Transverse colon (tissue), 4 donors: ENCODE results near the gene PLA2G2C. TPM values are rescaled to one million over a fixed set of nuclear protein-coding genes. Genes with fewer than 3 reads are reported as not detected.
A peak's percentile ranks its signal among the peaks of the same experiment; 100 is the strongest.

Source experiments
- DNase-seq: peaks from one replicate; pipeline ENCODE4 v3.0.0-alpha.2; 2019
- H3K27ac ChIP-seq, 4 donors: fragments of 200-600 bp; sonication (generic); 2 replicates each; pipeline ENCODE4 v1.5.1; 2016 to 2018; ENCODE audit warnings: inconsistent platforms in 4 of 4
- H3K27me3 ChIP-seq: fragments of 200-600 bp; sonication (generic); 2 replicates; pipeline ENCODE4 v1.5.1; 2017; ENCODE audit warnings: inconsistent platforms
- H3K36me3 ChIP-seq, 4 donors: fragments of 200-600 bp; sonication (generic); 2 replicates each; pipeline ENCODE4 v1.5.1; 2017 to 2019; ENCODE audit warnings: inconsistent platforms in 4 of 4
- H3K4me1 ChIP-seq, 4 donors: fragments of 200-600 bp; sonication (generic); 2 replicates each; pipeline ENCODE4 v1.5.1; 2017 to 2020; ENCODE audit warnings: inconsistent platforms in 4 of 4
- H3K4me3 ChIP-seq, 4 donors: fragments of 200-600 bp; sonication (generic); 1 replicate in 1 of 4; 2 replicates in 3 of 4; pipeline versions ENCODE4 v1.5.1 to v1.6.1; 2017 to 2019; ENCODE audit warnings: inconsistent platforms in 4 of 4
- H3K9me3 ChIP-seq, 2 donors: fragments of 200-600 bp; sonication (generic); 2 replicates each; pipeline ENCODE4 v1.5.1; 2017 to 2019; ENCODE audit warnings: inconsistent platforms in 2 of 2
- EP300 ChIP-seq: sonication (generic); formaldehyde crosslinking; IDR thresholded peaks from one replicate; pipeline ENCODE4 v1.6.1; 2017; ENCODE audit warnings: antibody characterized with exemption, low read depth
- POLR2A ChIP-seq: fragments of 450-650 bp; IDR thresholded peaks from one replicate; pipeline ENCODE4 v1.6.1; 2016; ENCODE audit warnings: antibody characterized with exemption, mild to moderate bottlenecking, moderate library complexity
- POLR2AphosphoS5 ChIP-seq, 3 donors: sonication (generic); formaldehyde crosslinking; IDR thresholded peaks; one replicate each; pipeline ENCODE4 v1.6.1; 2016; ENCODE audit warnings: antibody characterized with exemption in 3 of 3
- WGBS, 2 donors: methylation state at CpG; one replicate each; pipeline ENCODE4 v1.1.5; 2018; ENCODE audit warnings: low coverage in 1 of 2; 5-methylcytosine and 5-hydroxymethylcytosine counted together
- in situ Hi-C, 4 donors: fragments of 200-750 bp; cut with MboI; loops; one replicate each; pipeline versions ENCODE4 v1.15.0 to v1.15.1; 2017; ENCODE audit warnings: low sequenced_read_pairs in 3 of 4, low pct_ligation_motif_present in 1 of 4, low pct_unique_long_range_greater_than_20kb in 1 of 4
- intact Hi-C: fragments of 100-400 bp; cut with DNase I; formaldehyde crosslinking; loops from one replicate; pipeline ENCODE4 v1.15.1; 2023; ENCODE audit warnings: low total_unique reads
- total RNA-seq, 4 donors: library from RNA; depleted of rRNA; stranded (reverse); fragments of >200 nt; gene quantifications; one replicate each; pipeline ENCODE4 v1.1.0, GENCODE V29; 2016
- TF ChIP-seq, protein P1 (sequence below), 5 experiments: fragments of 200-600 bp in 3 of 5; fragments of 450-650 bp in 2 of 5; sonication (generic) in 3 of 5; IDR thresholded peaks; 1 replicate in 2 of 5; 2 replicates in 3 of 5; pipeline ENCODE4 v1.5.1; 2016 to 2017; ENCODE audit warnings: antibody characterized with exemption in 5 of 5, inconsistent platforms in 3 of 5, mild to moderate bottlenecking in 2 of 5, moderate library complexity in 1 of 5

PLA2G2C gene
- total RNA-seq, 4 donors from 2014 or later = 0.14 to 4.1 (median 0.16) TPM; not detected in 1

DNA sequence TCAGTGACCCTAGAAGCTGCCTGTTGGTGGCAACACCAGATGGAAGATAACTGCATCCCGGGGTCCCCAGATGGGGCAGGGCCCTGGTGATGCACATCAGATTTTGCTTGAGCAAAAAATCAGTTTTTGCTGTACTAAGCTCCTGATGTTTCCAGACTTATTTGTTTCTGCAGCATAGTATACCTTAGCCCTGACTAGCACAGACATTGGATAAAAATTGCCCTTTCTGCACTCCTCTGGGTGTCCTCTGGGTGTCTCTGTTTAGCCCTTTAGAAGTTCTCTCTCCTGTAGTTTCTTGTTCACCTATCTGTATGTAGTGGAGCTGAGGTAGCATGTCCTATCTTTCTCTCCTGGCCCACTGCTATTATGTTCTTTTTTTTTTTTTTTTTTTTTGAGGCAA lies 30.3 kb upstream of the PLA2G2C start:
- no peak overlapping the region for H3K27ac ChIP-seq
- H3K9me3 ChIP-seq = no peaks in the 10 kb centered on the region
- no peak for TF ChIP-seq POLR2A
- TF ChIP-seq, protein P1, sequence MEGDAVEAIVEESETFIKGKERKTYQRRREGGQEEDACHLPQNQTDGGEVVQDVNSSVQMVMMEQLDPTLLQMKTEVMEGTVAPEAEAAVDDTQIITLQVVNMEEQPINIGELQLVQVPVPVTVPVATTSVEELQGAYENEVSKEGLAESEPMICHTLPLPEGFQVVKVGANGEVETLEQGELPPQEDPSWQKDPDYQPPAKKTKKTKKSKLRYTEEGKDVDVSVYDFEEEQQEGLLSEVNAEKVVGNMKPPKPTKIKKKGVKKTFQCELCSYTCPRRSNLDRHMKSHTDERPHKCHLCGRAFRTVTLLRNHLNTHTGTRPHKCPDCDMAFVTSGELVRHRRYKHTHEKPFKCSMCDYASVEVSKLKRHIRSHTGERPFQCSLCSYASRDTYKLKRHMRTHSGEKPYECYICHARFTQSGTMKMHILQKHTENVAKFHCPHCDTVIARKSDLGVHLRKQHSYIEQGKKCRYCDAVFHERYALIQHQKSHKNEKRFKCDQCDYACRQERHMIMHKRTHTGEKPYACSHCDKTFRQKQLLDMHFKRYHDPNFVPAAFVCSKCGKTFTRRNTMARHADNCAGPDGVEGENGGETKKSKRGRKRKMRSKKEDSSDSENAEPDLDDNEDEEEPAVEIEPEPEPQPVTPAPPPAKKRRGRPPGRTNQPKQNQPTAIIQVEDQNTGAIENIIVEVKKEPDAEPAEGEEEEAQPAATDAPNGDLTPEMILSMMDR (IDR thresholded peaks at IDR 0.05) = peak in 4 of 5 experiments; percentile 47 to 65 (median 56)
- 80 to 83% methylated on average over 1 of the region's 1 CpG for WGBS, 2 donors
- no peak overlapping the region for H3K4me3 ChIP-seq
- peaks cover 9 to 17% (median 13%) of the 10 kb centered on the region in 4 donors for H3K4me1 ChIP-seq
- peak; percentile 29 for DNase-seq
- in situ Hi-C loops = loop anchor here in 3 of 4 donors (5.0 to 10.0 kb wide), 2 partner anchors 141 to 278 kb away; no protein-coding TSS in a partner anchor
- no peaks in the 10 kb centered on the region for H3K36me3 ChIP-seq
- peaks cover 15% of the 10 kb centered on the region for H3K27me3 ChIP-seq
- intact Hi-C loops = no loop called here

- H3K27me3 ChIP-seq = peaks cover 15% of the 10 kb centered on the region
- 75 to 88% methylated on average over 5 to 6 of the region's 6 CpGs for WGBS, 2 donors
- H3K4me3 ChIP-seq = no peak overlapping the region
- in situ Hi-C loops = loop anchor here in 3 of 4 donors (5.0 to 10.0 kb wide), 2 partner anchors 142 to 279 kb away; no protein-coding TSS in a partner anchor
- H3K9me3 ChIP-seq = no peaks in the 10 kb centered on the region
- TF ChIP-seq EP300 (no peak), POLR2AphosphoS5 (IDR thresholded peaks at IDR 0.05) (no peak), POLR2A (no peak)
- TF ChIP-seq, protein P1 (IDR thresholded peaks at IDR 0.05) = no peak
- no peaks in the 10 kb centered on the region for H3K36me3 ChIP-seq
- H3K4me1 ChIP-seq = peaks cover 9 to 26% (median 20%) of the 10 kb centered on the region in 4 donors
- intact Hi-C loops = no loop called here
- H3K27ac ChIP-seq = no peak overlapping the region
- no peak for DNase-seq
Observed at GRCh38 chr1:20215716-20216115, 29.4 kb upstream of the PLA2G2C start.

GRCh38 chr1:20212685-20213331 lies 26.5 kb upstream of the PLA2G2C start:
- H3K27me3 ChIP-seq = peaks cover 11% of the 10 kb centered on the region
- intact Hi-C loops = loop anchor here (2.0 kb wide), 1 partner anchor 280 kb away; no protein-coding TSS in a partner anchor
- 0 to 4% methylated on average over 7 to 21 of the region's 21 CpGs for WGBS, 2 donors
- peak; percentile 81 for DNase-seq
- H3K27ac ChIP-seq = peak overlapping the region; percentile 61 to 72 (median 71)
- H3K4me3 ChIP-seq = peak overlapping the region in 1 of 4 donors; percentile 36
- H3K4me1 ChIP-seq = peaks cover 9 to 26% (median 20%) of the 10 kb centered on the region in 4 donors
- in situ Hi-C loops = loop anchor here (5.0 to 10.0 kb wide), 2 partner anchors 279 to 282 kb away; no protein-coding TSS in a partner anchor
- TF ChIP-seq, protein P1 (IDR thresholded peaks at IDR 0.05) = peak; percentile 77 to 84 (median 83)
- no peak for TF ChIP-seq EP300
- H3K36me3 ChIP-seq = no peaks in the 10 kb centered on the region
- H3K9me3 ChIP-seq = no peaks in the 10 kb centered on the region

DNA sequence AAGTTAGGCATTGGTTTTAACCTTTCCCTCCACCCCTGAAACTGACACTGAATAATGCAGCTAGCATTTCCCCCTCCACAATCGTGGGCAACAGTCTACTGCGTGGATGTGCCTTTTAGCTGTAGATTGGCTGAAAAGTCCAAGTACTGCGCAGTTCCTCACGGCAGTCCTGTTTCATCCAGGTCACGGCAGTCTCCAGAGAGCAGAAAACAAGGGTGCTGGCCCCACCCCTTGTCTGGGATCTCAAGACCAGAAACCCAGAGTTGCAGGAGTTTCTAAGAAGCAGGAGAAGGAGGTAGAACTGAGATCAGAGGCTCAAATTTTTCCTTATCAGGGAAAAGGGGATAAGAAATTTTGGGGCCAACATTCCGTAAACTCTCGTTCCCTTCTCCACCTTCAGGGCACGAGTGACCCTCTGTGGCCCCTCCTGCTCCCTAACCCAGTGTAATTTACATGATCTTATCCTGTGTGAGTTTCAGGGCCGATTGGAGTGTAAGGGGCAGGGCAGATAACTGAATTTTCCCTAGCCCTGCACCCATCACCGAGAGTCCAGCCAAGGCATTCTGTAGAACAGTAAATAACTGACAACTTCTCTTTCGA lies 25.9 kb upstream of the PLA2G2C start:
- Histone ChIP-seq H3K4me1 (peaks cover 9 to 26% (median 20%) of the 10 kb centered on the region in 4 donors), H3K27ac (peak overlapping the region; percentile 61 to 72 (median 71)), H3K9me3 (no peaks in the 10 kb centered on the region), H3K36me3 (no peaks in the 10 kb centered on the region), H3K4me3 (no peak overlapping the region), H3K27me3 (peaks cover 11% of the 10 kb centered on the region)
- intact Hi-C loops = loop anchor here (2.0 kb wide), 1 partner anchor 281 kb away; no protein-coding TSS in a partner anchor
- WGBS, 2 donors = 49 to 58% methylated on average over 8 to 11 of the region's 11 CpGs
- DNase-seq = no peak
- in situ Hi-C loops = loop anchor here (5.0 to 10.0 kb wide), 2 partner anchors 280 to 283 kb away; no protein-coding TSS in a partner anchor
- TF ChIP-seq EP300 = no peak
- no peak for TF ChIP-seq POLR2AphosphoS5 (IDR thresholded peaks at IDR 0.05)
- TF ChIP-seq, protein P1 (IDR thresholded peaks at IDR 0.05) = no peak
- no peak for TF ChIP-seq POLR2A
